HepG2 (cell line): Measurements from ENCODE around the gene TTC39B. TPM values are rescaled to one million over a fixed set of nuclear protein-coding genes. Genes with fewer than 3 reads are reported as not detected.

ENCODE experiments used
- ATAC-seq: fragments of 200-7000 bp; cut with Tn5 transposase; 3 replicates; pipeline ENCODE4 v1.9.1; 2020; ENCODE audit warnings: mild to moderate bottlenecking, moderate library complexity
- BruUV-seq: library from RNA; stranded (reverse); fragments of 400-500 nt; replicated peaks from 2 replicates; lab custom pipeline; 2021; lab: Mats Ljungman, UMichigan
- CTCF ChIA-PET: fragments of 300-600 bp; formaldehyde crosslinking; extraction: SDS; loops from one replicate; lab custom pipeline; 2021; ENCODE audit warnings: low total read pairs, inconsistent platforms, low intra/inter-chr PET ratio; lab: Yijun Ruan, JAX
- POLR2A ChIA-PET: fragments of 350-600 bp; sonication (Branson Sonifier 250); formaldehyde crosslinking; loops from one replicate; lab custom pipeline; 2020; ENCODE audit warnings: antibody characterized with exemption, inconsistent platforms; lab: Yijun Ruan, JAX
- DNase-seq: peaks from one replicate; pipeline ENCODE4 v3.0.0-alpha.2; 2015; ENCODE audit warnings: low spot score
- FAIRE-seq: peaks from 3 replicates; lab custom pipeline; 2011; peaks lifted over from hg19 to GRCh38; lab: Jason Lieb, UNC
- H2AFZ ChIP-seq: one replicate; pipeline ENCODE4 v1.6.1; 2011; ENCODE audit warnings: low read length, inconsistent platforms
- H3K27ac ChIP-seq: fragments of 300-600 bp; 3 replicates; pipeline ENCODE4 v1.8.0; 2011; ENCODE audit warnings: mixed run types, mild to moderate bottlenecking, mixed read lengths, low read length, inconsistent platforms; ENCODE audit not compliant: insufficient read depth; ENCODE audit errors: extremely low read length
- H3K27me3 ChIP-seq, 2 experiments: fragments of 200-600 bp in 1 of 2; 2 replicates in 1 of 2; 3 replicates in 1 of 2; pipeline versions ENCODE4 v1.6.0 to v1.8.0; 2011; ENCODE audit warnings: low read length in 2 of 2, mild to moderate bottlenecking in 2 of 2, moderate library complexity in 2 of 2, inconsistent platforms in 1 of 2; ENCODE audit not compliant: insufficient read depth in 2 of 2, control insufficient read depth in 1 of 2
- H3K36me3 ChIP-seq, 2 experiments: fragments of 200-600 bp in 1 of 2; replicated peaks in 1 of 2; 2 replicates in 1 of 2; 3 replicates in 1 of 2; pipeline versions ENCODE4 v1.5.1 to v1.8.0; 2011; ENCODE audit warnings: low read length in 2 of 2, inconsistent platforms in 1 of 2; ENCODE audit not compliant: insufficient read depth in 2 of 2, control insufficient read depth in 1 of 2
- H3K4me1 ChIP-seq: 2 replicates; pipeline ENCODE4 v1.5.1; 2012; ENCODE audit warnings: low read length, inconsistent platforms; ENCODE audit not compliant: insufficient read depth
- H3K4me2 ChIP-seq: 2 replicates; pipeline ENCODE4 v1.6.0; 2011; ENCODE audit warnings: low read depth, low read length, inconsistent platforms
- H3K4me3 ChIP-seq, 3 experiments: fragments of 200-600 bp in 1 of 3; sonication (generic), shearing (Covaris generic) in 1 of 3; replicated peaks in 1 of 3; 2 replicates each; pipeline ENCODE4 v1.5.1; 2011 to 2016; ENCODE audit warnings: low read length in 3 of 3, inconsistent platforms in 2 of 3, low read depth in 2 of 3, mild to moderate bottlenecking in 2 of 3, control low read depth in 1 of 3, mixed read lengths in 1 of 3; ENCODE audit not compliant: insufficient read depth in 1 of 3
- H3K79me2 ChIP-seq: one replicate; pipeline ENCODE4 v1.6.1; 2011; ENCODE audit warnings: low read length, inconsistent platforms; ENCODE audit not compliant: insufficient read depth
- H3K9ac ChIP-seq: 2 replicates; pipeline ENCODE4 v1.6.0; 2011; ENCODE audit warnings: mild to moderate bottlenecking, low read depth, low read length, inconsistent platforms; ENCODE audit not compliant: insufficient read depth
- H3K9me3 ChIP-seq: 2 replicates; pipeline ENCODE4 v1.5.1; 2012; ENCODE audit warnings: mild to moderate bottlenecking, low read length
- H4K20me1 ChIP-seq: 2 replicates; pipeline ENCODE4 v1.6.0; 2011; ENCODE audit warnings: inconsistent platforms, mild to moderate bottlenecking, low read length, moderate library complexity; ENCODE audit not compliant: insufficient read depth
- AKAP8 ChIP-seq: sonication (generic); formaldehyde crosslinking; IDR thresholded peaks from 2 replicates; pipeline ENCODE4 v1.5.1; 2020; ENCODE audit warnings: mild to moderate bottlenecking, missing genetic modification reagents
- ARNT ChIP-seq: fragments of 450-650 bp; IDR thresholded peaks from 2 replicates; pipeline ENCODE4 v1.6.1; 2017
- CEBPG ChIP-seq: IDR thresholded peaks from 2 replicates; pipeline ENCODE4 v1.6.1; 2016
- FIP1L1 ChIP-seq: fragments of 200-400 bp; formaldehyde crosslinking; IDR thresholded peaks from 2 replicates; pipeline ENCODE4 v1.6.1; 2018; ENCODE audit warnings: low read depth, mild to moderate bottlenecking, low read length, moderate library complexity, borderline replicate concordance; ENCODE audit not compliant: insufficient read depth
- MATR3 ChIP-seq: sonication (generic); formaldehyde crosslinking; IDR thresholded peaks from 2 replicates; pipeline ENCODE4 v1.4.0; 2020; ENCODE audit warnings: missing genetic modification reagents
- NCOR1 ChIP-seq: fragments of 200-600 bp; sonication (generic); IDR thresholded peaks from 2 replicates; pipeline ENCODE4 v1.7.0; 2017; ENCODE audit warnings: antibody characterized with exemption, low read length, borderline replicate concordance
- NFIB ChIP-seq: sonication (generic); formaldehyde crosslinking; IDR thresholded peaks from 2 replicates; pipeline ENCODE4 v1.9.0; 2021; ENCODE audit warnings: missing genetic modification reagents, mild to moderate bottlenecking, borderline replicate concordance
- PAX8 ChIP-seq: sonication (generic); formaldehyde crosslinking; IDR thresholded peaks from 2 replicates; pipeline ENCODE4 v1.8.0; 2022; ENCODE audit warnings: mild to moderate bottlenecking, missing genetic modification reagents, borderline replicate concordance
- SP4 ChIP-seq: sonication (generic); formaldehyde crosslinking; IDR thresholded peaks from 2 replicates; pipeline ENCODE4 v1.8.1; 2023; ENCODE audit warnings: mild to moderate bottlenecking, missing genetic modification reagents
- ZNF660 ChIP-seq: sonication (generic); formaldehyde crosslinking; IDR thresholded peaks from 2 replicates; pipeline ENCODE4 v1.5.1; 2020; ENCODE audit warnings: mild to moderate bottlenecking, low read depth, missing genetic modification reagents, borderline replicate concordance
- ZNF737 ChIP-seq: sonication (generic); formaldehyde crosslinking; IDR thresholded peaks from 2 replicates; pipeline ENCODE4 v1.5.0; 2020; ENCODE audit warnings: missing genetic modification reagents, mild to moderate bottlenecking, borderline replicate concordance
- WGBS: methylation state at CpG from one replicate; pipeline ENCODE4 v1.1.6; 2017; ENCODE audit warnings: low lambda C conversion rate; 5-methylcytosine and 5-hydroxymethylcytosine counted together
- in situ Hi-C: cut with HindIII; loops from 2 replicates; pipeline ENCODE4 v1.10.0; 2017; ENCODE audit warnings: low pct_unique_long_range_greater_than_20kb; ENCODE audit not compliant: extremely low pct_ligation_motif_present
- intact Hi-C: fragments of 100-400 bp; cut with micrococcal nuclease; formaldehyde crosslinking; loops from one replicate; pipeline ENCODE4 v1.10.0; 2022; ENCODE audit not compliant: unreplicated experiment
- polyA plus RNA-seq, 8 experiments: library from polyadenylated mRNA; depleted of rRNA in 3 of 8; stranded (reverse) in 7 of 8; unstranded in 1 of 8; fragments of >200 nt; fragmentation: Illumina TruSeq in 4 of 8; extraction: Trizol in 4 of 8; gene quantifications; 2 replicates each; pipeline versions ENCODE4 v1.2.1 to v1.2.3, GENCODE V29; 2011 to 2016; ENCODE audit warnings: low read depth in 4 of 8, missing spikeins in 1 of 8, mixed read lengths in 1 of 8; ENCODE audit not compliant: insufficient read depth in 1 of 8
- total RNA-seq, 5 experiments: library from RNA; depleted of rRNA; stranded (reverse); fragments of >200 nt; fragmentation: Illumina TruSeq; extraction: Trizol; gene quantifications; 2 replicates each; pipeline ENCODE4 v1.2.3, GENCODE V29; 2016; ENCODE audit warnings: low read depth in 1 of 5
- TF ChIP-seq, protein P1 (sequence below): sonication (generic); formaldehyde crosslinking; IDR thresholded peaks from 2 replicates; pipeline ENCODE4 v1.4.0; 2020; ENCODE audit warnings: missing genetic modification reagents
- TF ChIP-seq, protein P2 (sequence below): sonication (generic); formaldehyde crosslinking; IDR thresholded peaks from 2 replicates; pipeline ENCODE4 v1.4.0; 2020; ENCODE audit warnings: missing genetic modification reagents, borderline replicate concordance
- TF ChIP-seq, protein P3 (sequence below): sonication (generic); formaldehyde crosslinking; IDR thresholded peaks from 2 replicates; pipeline ENCODE4 v1.5.0; 2020; ENCODE audit warnings: mild to moderate bottlenecking, missing genetic modification reagents

Gene TTC39B
- total and polyA plus RNA-seq, 2 of the 13 experiments (the other 11 are each of a cell fraction or from before 2014, with no cell fraction given), result 14.3 to 19.4 TPM

DNA sequence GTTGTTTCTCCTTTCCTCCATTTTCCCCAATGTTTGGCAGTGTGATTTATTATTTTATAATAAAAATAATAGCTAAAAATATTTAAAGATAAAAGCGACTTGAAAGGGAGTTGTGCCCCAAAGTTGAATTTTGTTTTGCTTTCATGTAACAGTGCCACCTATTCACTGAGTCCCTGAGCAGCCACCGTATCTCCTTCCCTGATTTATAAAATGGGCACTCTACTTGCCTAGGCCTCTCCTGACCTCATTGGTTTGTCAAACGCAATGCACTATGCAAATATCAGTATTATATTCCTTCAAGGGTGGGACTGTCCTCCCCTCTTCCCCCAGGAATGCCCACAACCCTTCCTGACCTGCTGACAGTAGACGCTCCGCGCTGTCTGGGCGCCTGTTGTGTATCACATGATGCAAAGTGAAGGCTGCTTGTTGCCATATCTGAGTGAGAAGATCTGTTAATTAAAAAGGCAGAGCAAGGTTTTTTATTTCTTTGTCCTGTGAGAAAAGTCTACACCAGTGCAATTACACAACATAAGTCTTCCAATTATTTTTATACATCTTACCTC is 81.4 kb downstream of the TTC39B start:
- ATAC-seq (no peak), FAIRE-seq (no peak), DNase-seq (no peak)
- TF ChIP-seq NFIB (CRISPR knock-in tag) (no peak), ARNT (no peak), PAX8 (CRISPR knock-in tag) (no peak), MATR3 (CRISPR knock-in tag) (no peak), NCOR1 (no peak), ZNF737 (no peak), FIP1L1 (no peak), CEBPG (CRISPR knock-in tag) (no peak), ZNF660 (CRISPR knock-in tag) (no peak), AKAP8 (CRISPR knock-in tag) (no peak), SP4 (CRISPR knock-in tag) (no peak)
- TF ChIP-seq, protein P1, sequence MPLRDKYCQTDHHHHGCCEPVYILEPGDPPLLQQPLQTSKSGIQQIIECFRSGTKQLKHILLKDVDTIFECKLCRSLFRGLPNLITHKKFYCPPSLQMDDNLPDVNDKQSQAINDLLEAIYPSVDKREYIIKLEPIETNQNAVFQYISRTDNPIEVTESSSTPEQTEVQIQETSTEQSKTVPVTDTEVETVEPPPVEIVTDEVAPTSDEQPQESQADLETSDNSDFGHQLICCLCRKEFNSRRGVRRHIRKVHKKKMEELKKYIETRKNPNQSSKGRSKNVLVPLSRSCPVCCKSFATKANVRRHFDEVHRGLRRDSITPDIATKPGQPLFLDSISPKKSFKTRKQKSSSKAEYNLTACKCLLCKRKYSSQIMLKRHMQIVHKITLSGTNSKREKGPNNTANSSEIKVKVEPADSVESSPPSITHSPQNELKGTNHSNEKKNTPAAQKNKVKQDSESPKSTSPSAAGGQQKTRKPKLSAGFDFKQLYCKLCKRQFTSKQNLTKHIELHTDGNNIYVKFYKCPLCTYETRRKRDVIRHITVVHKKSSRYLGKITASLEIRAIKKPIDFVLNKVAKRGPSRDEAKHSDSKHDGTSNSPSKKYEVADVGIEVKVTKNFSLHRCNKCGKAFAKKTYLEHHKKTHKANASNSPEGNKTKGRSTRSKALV, result no peak
- TF ChIP-seq, protein P2, sequence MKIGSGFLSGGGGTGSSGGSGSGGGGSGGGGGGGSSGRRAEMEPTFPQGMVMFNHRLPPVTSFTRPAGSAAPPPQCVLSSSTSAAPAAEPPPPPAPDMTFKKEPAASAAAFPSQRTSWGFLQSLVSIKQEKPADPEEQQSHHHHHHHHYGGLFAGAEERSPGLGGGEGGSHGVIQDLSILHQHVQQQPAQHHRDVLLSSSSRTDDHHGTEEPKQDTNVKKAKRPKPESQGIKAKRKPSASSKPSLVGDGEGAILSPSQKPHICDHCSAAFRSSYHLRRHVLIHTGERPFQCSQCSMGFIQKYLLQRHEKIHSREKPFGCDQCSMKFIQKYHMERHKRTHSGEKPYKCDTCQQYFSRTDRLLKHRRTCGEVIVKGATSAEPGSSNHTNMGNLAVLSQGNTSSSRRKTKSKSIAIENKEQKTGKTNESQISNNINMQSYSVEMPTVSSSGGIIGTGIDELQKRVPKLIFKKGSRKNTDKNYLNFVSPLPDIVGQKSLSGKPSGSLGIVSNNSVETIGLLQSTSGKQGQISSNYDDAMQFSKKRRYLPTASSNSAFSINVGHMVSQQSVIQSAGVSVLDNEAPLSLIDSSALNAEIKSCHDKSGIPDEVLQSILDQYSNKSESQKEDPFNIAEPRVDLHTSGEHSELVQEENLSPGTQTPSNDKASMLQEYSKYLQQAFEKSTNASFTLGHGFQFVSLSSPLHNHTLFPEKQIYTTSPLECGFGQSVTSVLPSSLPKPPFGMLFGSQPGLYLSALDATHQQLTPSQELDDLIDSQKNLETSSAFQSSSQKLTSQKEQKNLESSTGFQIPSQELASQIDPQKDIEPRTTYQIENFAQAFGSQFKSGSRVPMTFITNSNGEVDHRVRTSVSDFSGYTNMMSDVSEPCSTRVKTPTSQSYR, result no peak
- TF ChIP-seq, protein P3, sequence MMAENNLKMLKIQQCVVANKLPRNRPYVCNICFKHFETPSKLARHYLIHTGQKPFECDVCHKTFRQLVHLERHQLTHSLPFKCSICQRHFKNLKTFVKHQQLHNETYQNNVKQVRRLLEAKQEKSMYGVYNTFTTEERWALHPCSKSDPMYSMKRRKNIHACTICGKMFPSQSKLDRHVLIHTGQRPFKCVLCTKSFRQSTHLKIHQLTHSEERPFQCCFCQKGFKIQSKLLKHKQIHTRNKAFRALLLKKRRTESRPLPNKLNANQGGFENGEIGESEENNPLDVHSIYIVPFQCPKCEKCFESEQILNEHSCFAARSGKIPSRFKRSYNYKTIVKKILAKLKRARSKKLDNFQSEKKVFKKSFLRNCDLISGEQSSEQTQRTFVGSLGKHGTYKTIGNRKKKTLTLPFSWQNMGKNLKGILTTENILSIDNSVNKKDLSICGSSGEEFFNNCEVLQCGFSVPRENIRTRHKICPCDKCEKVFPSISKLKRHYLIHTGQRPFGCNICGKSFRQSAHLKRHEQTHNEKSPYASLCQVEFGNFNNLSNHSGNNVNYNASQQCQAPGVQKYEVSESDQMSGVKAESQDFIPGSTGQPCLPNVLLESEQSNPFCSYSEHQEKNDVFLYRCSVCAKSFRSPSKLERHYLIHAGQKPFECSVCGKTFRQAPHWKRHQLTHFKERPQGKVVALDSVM (CRISPR knock-in tag), result no peak
- Histone ChIP-seq H3K4me1 (no peaks in the 10 kb centered on the region), H3K4me2 (no peak overlapping the region), H4K20me1 (no peaks in the 10 kb centered on the region), H3K9me3 (no peaks in the 10 kb centered on the region), H3K79me2 (no peaks in the 10 kb centered on the region), H3K27me3 (no peaks in the 10 kb centered on the region), H3K27ac (no peak overlapping the region), H2AFZ (no peak overlapping the region), H3K9ac (no peak overlapping the region), H3K36me3 (peaks cover 3 to 16% of the 10 kb centered on the region in 2 experiments; a peak in 4 of 5 replicates), H3K4me3 (no peak overlapping the region)
- in situ Hi-C loops (no loop called here), intact Hi-C loops (no loop called here)
- ChIA-PET CTCF (no interaction called here), POLR2A (no interaction called here)
- BruUV-seq, result no TSS peak
- 91% methylated on average over 7 of the region's 7 CpGs for WGBS
